Measurements from ENCODE around the gene ZFP92. TPM values are rescaled to one million over a fixed set of nuclear protein-coding genes. Genes with fewer than 3 reads are reported as not detected.
"Not testable (repeated sequence)": the region's sequence is repeated elsewhere in the genome, so short reads cannot be mapped to it uniquely, and the experiment has no call there.

ZFP92 gene
- total RNA-seq, 1 donor from 2014 or later = 1.5 TPM

GRCh38 chrX:153379971-153380581, 31.2 kb upstream of the ZFP92 start:
- peaks cover 2% of the 10 kb centered on the region for H3K27me3 Mint-ChIP-seq
- no peaks in the 10 kb centered on the region for H3K9me3 Mint-ChIP-seq
- no peak overlapping the region for H3K27ac Mint-ChIP-seq
- intact Hi-C loops (cut with micrococcal nuclease) = no loop called here
- no peak for DNase-seq
- H3K4me1 Mint-ChIP-seq = no peaks in the 10 kb centered on the region
- no peaks in the 10 kb centered on the region for H3K36me3 Mint-ChIP-seq (ENCODE audit: low read depth)
- H3K4me3 Mint-ChIP-seq = no peak overlapping the region

DNA sequence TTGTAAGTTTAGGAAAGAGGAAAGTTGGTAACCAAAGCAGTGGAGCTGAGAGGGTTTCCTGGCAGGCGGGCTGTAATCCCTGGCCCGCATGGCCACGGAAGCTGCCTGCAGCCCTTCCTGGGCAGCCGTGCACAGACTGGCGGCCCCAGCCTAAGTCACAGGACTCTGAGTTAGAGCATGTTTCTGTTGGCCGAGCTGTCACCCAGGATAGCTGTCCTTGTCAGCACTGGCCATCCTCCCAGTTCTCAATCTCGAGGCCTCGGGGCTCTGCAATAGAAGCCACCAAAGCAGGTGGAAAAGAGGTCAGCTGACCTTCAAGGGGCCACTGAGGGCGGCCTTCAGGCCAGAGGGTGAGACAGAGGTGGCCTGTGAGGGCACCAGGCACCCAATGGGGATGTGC, 30.6 kb upstream of the ZFP92 start:
- no peak overlapping the region for H3K27ac Mint-ChIP-seq
- intact Hi-C loops (cut with micrococcal nuclease) = no loop called here
- H3K4me1 Mint-ChIP-seq = no peaks in the 10 kb centered on the region
- no peak overlapping the region for H3K4me3 Mint-ChIP-seq
- peaks cover 2% of the 10 kb centered on the region for H3K27me3 Mint-ChIP-seq
- H3K9me3 Mint-ChIP-seq = no peaks in the 10 kb centered on the region
- H3K36me3 Mint-ChIP-seq (ENCODE audit: low read depth) = no peaks in the 10 kb centered on the region
- DNase-seq = no peak

DNA sequence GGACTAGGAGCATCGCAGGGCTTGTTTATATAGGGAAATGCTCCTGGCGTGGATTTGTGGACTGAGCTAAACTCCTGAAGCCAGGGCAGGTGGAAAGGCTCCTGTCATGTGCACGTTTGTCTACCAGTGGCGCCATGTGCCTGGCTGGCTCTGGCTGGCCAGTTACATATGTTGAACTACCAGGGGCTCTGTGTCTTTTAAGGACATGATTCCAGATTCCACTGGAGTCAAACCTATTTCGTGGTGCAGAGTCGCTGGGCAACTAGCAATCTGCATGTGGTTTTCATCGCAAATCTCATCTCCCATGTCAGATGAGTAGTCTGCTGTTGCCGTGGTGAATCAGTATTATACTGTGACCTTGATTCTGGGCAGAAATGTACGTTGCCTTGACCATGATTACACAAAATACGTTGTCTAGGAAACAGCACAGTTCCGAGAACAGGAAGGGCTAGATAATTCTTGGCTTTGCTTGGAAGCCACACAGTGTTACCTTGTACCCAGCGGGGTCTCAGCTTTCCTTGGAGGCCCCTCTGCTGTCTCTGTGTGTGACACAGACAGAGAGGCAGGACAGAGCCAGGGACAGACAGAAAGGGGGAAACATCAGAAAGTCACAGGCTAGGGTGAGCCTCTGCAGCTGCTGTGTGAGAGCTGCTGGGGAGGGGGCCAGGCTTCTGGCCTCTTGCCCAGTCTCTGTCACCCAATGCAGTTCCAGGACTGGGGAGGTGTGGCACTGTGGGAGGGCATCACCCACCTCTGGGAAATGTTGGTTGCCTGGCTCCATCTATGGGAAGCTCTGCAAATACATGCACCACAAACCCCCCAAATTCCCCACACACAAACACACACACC, 29.4 kb upstream of the ZFP92 start:
- H3K4me3 Mint-ChIP-seq = no peak overlapping the region
- peaks cover 4% of the 10 kb centered on the region for H3K27me3 Mint-ChIP-seq
- no peak overlapping the region for H3K27ac Mint-ChIP-seq
- no peaks in the 10 kb centered on the region for H3K36me3 Mint-ChIP-seq (ENCODE audit: low read depth)
- intact Hi-C loops (cut with micrococcal nuclease) = no loop called here
- no peaks in the 10 kb centered on the region for H3K4me1 Mint-ChIP-seq
- H3K9me3 Mint-ChIP-seq = no peaks in the 10 kb centered on the region
- DNase-seq = peak; percentile 63

DNA sequence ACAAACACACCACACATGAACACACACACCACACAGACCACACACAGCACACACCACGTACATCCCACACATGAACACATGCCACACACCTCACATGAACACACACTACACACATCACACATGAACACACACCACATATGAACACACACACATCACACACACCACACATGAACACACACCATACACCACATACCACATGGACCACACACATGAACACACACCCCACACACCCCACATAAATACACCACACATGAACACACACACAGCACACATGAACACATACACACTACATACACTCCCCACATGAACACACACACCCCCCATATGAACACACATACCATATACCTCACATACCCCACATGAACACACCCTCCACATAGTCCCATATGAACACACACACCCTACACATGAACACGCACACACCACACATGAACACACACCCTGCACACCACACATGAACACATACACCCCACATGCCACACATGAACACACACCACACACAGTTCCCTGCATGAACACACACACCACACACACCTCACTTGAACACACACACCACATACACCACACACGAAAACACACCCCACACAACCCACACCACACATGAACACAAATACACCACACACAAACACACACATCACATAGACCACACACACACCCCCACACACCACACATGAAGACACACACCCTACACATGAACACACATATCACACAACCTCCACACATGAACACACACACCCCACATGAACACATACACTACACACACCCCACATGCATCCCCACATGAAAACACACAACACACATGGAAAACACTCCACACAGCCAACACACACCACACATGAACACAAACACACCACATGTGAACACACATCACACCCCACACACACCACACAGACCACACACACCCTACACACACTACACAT, 28.4 kb upstream of the ZFP92 start:
- Mint-ChIP-seq H3K4me3 (no peak overlapping the region), H3K4me1 (no peaks in the 10 kb centered on the region), H3K27ac (no peak overlapping the region), H3K27me3 (peaks cover 2% of the 10 kb centered on the region), H3K9me3 (no peaks in the 10 kb centered on the region), H3K36me3 (ENCODE audit: low read depth) (no peaks in the 10 kb centered on the region)
- DNase-seq = no peak
- intact Hi-C loops (cut with micrococcal nuclease) = no loop called here

GRCh38 chrX:153384390-153384789, 26.9 kb upstream of the ZFP92 start:
- no peaks in the 10 kb centered on the region for H3K9me3 Mint-ChIP-seq
- peaks cover 2% of the 10 kb centered on the region for H3K27me3 Mint-ChIP-seq
- H3K4me1 Mint-ChIP-seq = no peaks in the 10 kb centered on the region
- intact Hi-C loops (cut with micrococcal nuclease) = no loop called here
- no peak for DNase-seq
- no peak overlapping the region for H3K4me3 Mint-ChIP-seq
- no peaks in the 10 kb centered on the region for H3K36me3 Mint-ChIP-seq (ENCODE audit: low read depth)
- no peak overlapping the region for H3K27ac Mint-ChIP-seq

DNA sequence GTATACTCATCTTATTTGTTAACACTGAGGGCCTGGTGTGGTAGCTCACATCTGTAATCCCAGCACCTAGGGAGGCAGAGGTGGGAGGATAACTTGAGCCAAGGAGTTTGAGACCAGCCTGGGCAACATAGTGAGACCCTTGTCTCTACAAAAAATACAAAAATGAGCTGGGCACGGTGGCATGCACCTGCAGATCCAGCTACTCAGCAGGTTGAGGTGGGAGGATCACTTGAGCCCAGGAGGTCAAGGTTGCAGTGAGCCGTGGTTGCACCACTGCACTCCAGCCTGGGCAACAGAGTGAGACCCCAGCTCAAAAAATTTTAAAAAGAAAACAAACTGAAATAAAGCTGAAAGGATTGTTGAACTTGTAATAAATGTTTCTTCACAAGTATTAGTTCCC, 26.3 kb upstream of the ZFP92 start:
- H3K4me1 Mint-ChIP-seq; H3K4me3 Mint-ChIP-seq; intact Hi-C loops (cut with micrococcal nuclease); H3K36me3 Mint-ChIP-seq (ENCODE audit: low read depth); H3K27ac Mint-ChIP-seq; DNase-seq; H3K27me3 Mint-ChIP-seq; H3K9me3 Mint-ChIP-seq: not testable (repeated sequence)

DNA sequence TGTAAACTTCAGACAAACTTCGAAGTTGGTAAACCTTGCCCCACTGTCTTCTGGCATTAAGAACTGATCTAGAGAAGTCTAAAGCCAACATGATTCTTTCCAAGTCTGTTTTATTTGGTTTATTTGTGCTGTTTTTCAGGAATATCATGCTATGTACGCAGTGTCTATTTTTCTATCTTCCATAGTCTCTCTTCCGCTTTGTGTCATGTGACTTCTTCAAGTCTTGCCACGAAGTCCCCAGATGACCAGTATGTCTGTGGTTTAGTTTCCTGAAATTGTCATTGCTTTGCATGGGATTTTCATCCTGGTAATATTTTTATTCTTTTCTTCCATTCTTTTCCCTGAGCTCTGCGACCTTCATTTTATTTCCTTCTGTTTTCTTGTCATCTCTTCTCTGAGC, 25.2 kb upstream of the ZFP92 start:
- Mint-ChIP-seq H3K36me3 (ENCODE audit: low read depth) (no peaks in the 10 kb centered on the region), H3K27ac (no peak overlapping the region), H3K4me3 (no peak overlapping the region), H3K9me3 (no peaks in the 10 kb centered on the region), H3K4me1 (no peaks in the 10 kb centered on the region), H3K27me3 (peaks cover 2% of the 10 kb centered on the region)
- no peak for DNase-seq
- intact Hi-C loops (cut with micrococcal nuclease) = no loop called here

DNA sequence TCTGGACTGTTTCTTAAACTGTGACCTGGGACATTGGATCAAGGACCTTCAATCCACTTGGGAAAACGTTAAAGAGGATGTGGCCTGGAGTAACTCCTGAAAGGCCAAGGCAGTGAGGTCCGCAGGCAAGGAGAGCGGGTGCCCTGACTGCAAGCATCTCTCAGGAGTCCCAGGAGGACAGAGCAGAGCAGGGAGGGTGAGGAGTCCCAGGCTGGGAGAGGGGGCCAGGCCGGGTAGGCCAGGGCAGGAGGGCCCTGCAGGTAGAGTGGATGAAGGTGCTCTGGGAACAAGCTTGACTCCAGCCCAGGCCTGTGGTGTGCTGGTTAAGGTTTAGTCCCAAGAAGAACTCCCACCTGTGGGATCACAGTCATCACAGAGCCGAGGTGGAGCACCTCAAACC, 23.9 kb upstream of the ZFP92 start:
- H3K27ac Mint-ChIP-seq = no peak overlapping the region
- H3K4me3 Mint-ChIP-seq = no peak overlapping the region
- no peaks in the 10 kb centered on the region for H3K4me1 Mint-ChIP-seq
- no peaks in the 10 kb centered on the region for H3K36me3 Mint-ChIP-seq (ENCODE audit: low read depth)
- intact Hi-C loops (cut with micrococcal nuclease) = no loop called here
- H3K9me3 Mint-ChIP-seq = no peaks in the 10 kb centered on the region
- DNase-seq = peak; percentile 23
- peaks cover 2% of the 10 kb centered on the region for H3K27me3 Mint-ChIP-seq

GRCh38 chrX:153387987-153388721, 23.1 kb upstream of the ZFP92 start:
- Mint-ChIP-seq H3K27ac (no peak overlapping the region), H3K27me3 (peaks cover 2% of the 10 kb centered on the region), H3K36me3 (ENCODE audit: low read depth) (no peaks in the 10 kb centered on the region), H3K4me3 (no peak overlapping the region), H3K9me3 (no peaks in the 10 kb centered on the region), H3K4me1 (no peaks in the 10 kb centered on the region)
- no peak for DNase-seq
- intact Hi-C loops (cut with micrococcal nuclease) = no loop called here

GRCh38 chrX:153388722-153389459, 22.4 kb upstream of the ZFP92 start:
- H3K36me3 Mint-ChIP-seq (ENCODE audit: low read depth) = no peaks in the 10 kb centered on the region
- H3K9me3 Mint-ChIP-seq = no peaks in the 10 kb centered on the region
- H3K4me1 Mint-ChIP-seq = peaks cover 1% of the 10 kb centered on the region
- no peak overlapping the region for H3K27ac Mint-ChIP-seq
- intact Hi-C loops (cut with micrococcal nuclease) = no loop called here
- H3K27me3 Mint-ChIP-seq = peaks cover 2% of the 10 kb centered on the region
- H3K4me3 Mint-ChIP-seq = no peak overlapping the region
- DNase-seq = no peak

DNA sequence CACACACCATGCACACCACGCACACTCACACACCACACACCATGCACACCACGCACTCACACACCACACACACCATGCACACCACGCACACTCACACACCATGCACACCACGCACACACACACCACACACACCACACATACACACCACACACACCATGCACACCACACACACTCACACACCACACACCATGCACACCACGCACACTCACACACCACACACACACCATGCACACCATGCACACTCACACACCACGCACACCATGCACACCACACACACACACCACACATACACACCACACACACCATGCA, 21.9 kb upstream of the ZFP92 start:
- H3K27ac Mint-ChIP-seq; H3K27me3 Mint-ChIP-seq; H3K36me3 Mint-ChIP-seq (ENCODE audit: low read depth); H3K4me1 Mint-ChIP-seq; intact Hi-C loops (cut with micrococcal nuclease); H3K4me3 Mint-ChIP-seq; DNase-seq; H3K9me3 Mint-ChIP-seq: not testable (repeated sequence)

- peaks cover 15% of the 10 kb centered on the region for H3K4me1 Mint-ChIP-seq
- no peak overlapping the region for H3K27ac Mint-ChIP-seq
- intact Hi-C loops (cut with micrococcal nuclease) = no loop called here
- H3K27me3 Mint-ChIP-seq = no peaks in the 10 kb centered on the region
- H3K4me3 Mint-ChIP-seq = no peak overlapping the region
- no peaks in the 10 kb centered on the region for H3K36me3 Mint-ChIP-seq (ENCODE audit: low read depth)
- DNase-seq = no peak
- no peaks in the 10 kb centered on the region for H3K9me3 Mint-ChIP-seq
Observed at GRCh38 chrX:153392642-153393321, 18.5 kb upstream of the ZFP92 start.

- Mint-ChIP-seq H3K27me3 (no peaks in the 10 kb centered on the region), H3K27ac (no peak overlapping the region), H3K36me3 (ENCODE audit: low read depth) (no peaks in the 10 kb centered on the region), H3K4me1 (peaks cover 15% of the 10 kb centered on the region), H3K9me3 (no peaks in the 10 kb centered on the region), H3K4me3 (no peak overlapping the region)
- intact Hi-C loops (cut with micrococcal nuclease) = no loop called here
- DNase-seq = no peak
Observed at GRCh38 chrX:153394612-153395011, 16.7 kb upstream of the ZFP92 start.

Measured in activated CD4-positive, alpha-beta T cell treated with anti-CD3 and anti-CD28 coated beads, Interleukin-2, amount 10 ng/mL, durations not matched to agents 24 days and 14 days (primary cell).